HG02970 (cell line): Measurements from ENCODE around the gene GMPR.
"Not testable (repeated sequence)": the region's sequence is repeated elsewhere in the genome, so short reads cannot be mapped to it uniquely, and the experiment has no call there.

Experiments
- ATAC-seq: cut with Tn5 transposase; IDR thresholded peaks from one replicate; pipeline ENCODE4 v1.9.1; 2021; ENCODE audit warnings: mild to moderate bottlenecking, moderate library complexity, moderate number of reproducible peaks; ENCODE audit not compliant: unreplicated experiment, low FRiP score

GMPR gene

GRCh38 chr6:16244446-16244845 lies 6.1 kb downstream of the GMPR start:
- ATAC-seq: no peak

DNA sequence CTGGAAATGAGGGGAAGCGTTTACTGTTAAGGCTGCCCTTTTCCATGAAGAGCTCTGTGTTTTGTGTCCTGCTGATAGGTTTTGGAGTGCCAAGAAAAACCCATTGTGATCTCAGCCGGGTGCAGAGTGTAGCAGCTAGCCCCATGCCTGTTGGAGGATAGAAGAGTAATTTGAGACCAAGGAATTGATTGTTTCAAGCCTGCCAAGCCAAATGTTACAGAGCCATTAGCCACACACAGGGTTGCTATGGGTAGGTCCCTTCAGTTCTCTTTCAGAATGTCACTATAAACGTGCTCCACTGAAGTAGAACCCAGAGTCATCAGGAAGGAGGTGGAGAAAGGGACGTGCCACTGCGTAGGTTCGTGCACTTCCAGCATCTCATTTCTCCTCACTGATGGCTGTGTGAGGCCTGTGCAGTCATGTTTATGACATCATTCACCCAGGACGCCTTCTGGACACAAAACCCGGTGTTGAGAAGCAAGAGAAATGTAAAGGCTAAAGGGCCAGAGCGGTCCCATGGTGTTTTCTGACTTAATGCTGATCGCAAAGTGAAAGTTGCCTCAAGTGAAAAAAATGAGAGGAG lies 6.6 kb downstream of the GMPR start:
- ATAC-seq: no peak

DNA sequence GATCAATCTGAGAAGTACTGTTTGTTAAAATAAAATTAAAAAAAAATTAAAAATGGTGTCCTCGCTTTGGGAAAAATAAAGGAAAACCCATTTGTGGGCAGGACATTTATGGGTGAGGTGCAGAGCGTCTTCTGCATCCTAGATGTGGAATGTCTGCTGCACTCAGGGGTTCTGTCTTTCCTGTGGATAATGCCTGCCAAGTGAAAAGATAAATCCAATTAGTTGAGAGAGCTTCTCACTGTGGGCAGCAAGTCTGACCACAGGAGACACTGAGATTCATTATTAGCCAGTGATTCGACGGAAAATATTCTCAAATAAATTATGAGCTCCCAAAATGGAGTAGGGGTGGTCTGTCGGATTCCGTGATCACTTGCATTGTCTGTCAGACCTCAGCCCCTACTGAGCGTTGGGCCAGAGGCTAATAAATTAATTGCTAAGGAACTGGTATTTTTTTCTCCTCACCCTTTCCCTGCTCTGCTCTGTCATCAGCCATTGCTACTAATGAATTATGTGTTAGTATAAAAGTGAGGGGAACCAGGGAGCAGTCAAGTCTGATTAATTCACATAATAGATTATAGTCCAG lies 10.0 kb downstream of the GMPR start:
- ATAC-seq: no peak

DNA sequence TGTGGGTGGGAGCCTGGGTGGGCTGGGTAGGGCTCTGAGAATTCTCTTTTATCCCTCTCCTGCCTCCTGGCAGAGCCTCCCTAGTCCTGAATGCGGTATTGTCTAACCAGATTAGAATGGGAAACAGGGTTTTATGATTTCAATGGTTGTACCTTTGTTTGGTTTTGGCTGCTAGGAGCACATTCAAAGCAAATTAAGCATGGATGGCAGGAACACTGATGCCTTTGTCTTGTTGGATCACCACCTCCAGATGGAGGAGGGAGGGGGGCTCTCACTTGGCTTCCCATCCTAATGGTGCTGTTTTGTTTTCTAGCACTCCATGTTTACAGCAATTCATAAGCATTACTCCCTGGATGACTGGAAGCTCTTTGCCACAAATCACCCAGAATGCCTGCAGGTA lies 11.6 kb downstream of the GMPR start:
- no peak for ATAC-seq

DNA sequence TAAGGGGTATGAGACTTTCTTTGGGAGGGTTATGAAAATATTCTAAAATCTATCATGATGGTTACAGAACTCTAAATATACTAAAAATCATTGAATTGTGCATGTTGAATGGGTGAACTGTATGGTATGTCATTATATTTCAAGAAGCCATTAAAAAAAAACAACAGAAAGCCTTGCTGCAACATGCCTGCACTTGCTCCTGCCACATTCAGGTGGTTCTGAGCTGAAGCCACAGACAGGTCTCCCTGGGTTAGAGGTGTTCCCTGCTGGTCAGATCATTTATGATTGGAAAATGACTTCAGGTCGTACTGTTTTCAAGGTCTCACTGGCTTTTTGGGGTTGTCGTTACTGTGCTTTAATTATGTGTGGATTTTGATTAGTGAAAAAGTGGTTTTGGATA lies 13.3 kb downstream of the GMPR start:
- no peak for ATAC-seq

DNA sequence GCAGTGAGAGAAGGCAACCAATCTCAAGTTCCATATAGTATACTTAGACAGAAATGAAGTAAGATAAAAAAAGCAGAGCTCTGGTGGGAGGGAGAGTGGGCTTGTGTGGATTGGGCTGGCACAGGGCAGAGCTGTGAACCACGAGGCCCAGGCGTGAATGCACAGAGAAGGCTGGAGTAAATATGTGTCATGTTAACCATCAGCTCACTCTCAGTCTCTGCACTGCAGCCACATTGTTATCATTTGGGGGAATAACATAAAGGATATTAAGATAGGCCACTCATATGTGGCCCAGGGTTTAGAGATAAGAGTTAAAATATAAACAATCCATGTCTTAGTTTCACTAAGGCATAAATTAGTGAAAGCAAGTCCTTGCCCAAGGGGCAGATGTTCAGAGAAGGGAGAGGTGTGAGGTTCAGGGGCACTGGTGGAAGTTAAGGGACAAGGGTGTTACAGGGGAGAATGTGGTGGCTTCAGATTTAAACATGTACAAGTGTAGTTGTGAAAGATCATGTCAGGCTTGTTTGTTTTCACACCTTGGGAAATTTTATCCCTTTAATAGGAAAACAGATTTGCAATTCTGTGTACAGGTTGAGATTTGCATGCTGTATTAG lies 14.4 kb downstream of the GMPR start:
- ATAC-seq: no peak

DNA sequence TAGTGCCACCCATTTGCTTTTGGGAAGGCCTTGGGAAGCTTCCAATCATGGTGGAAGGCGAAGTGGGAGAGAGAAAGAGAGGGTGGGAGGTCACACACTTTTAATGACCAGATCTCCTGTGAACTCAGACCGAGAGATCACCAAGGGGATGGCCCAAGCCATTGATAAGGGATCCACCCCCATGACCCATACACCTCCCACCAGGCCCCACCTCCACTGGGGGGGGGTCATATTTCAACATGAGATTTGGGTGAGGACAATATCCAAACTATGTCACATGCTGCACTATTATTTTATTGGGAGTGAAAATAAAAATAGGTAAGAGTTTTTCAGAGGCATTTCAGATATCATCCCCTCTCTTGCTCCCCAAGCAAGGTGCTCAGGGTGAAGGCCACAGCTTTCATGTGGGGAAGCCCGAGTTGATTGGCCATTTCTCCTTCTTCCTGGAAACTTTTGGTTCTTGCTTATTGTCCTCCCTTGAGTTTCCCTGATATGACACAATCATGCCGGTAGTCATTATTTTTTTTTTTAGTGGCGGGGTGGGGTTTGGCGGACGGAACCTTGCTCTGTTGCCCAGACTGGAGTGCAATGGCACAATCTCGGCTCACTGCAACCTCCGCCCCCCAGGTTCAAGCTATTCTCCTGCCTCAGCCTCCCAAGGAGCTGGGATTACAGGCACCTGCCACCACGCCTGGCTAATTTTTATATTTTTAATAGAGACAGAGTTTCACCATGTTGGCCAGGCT lies 15.2 kb downstream of the GMPR start:
- no peak for ATAC-seq

GRCh38 chr6:16254535-16254934 lies 16.1 kb downstream of the GMPR start:
- ATAC-seq: no peak

- no peak for ATAC-seq
Observed at GRCh38 chr6:16256781-16257180, 18.4 kb downstream of the GMPR start.

GRCh38 chr6:16257999-16258708 lies 19.8 kb downstream of the GMPR start:
- ATAC-seq: no peak

GRCh38 chr6:16258709-16259075 lies 20.3 kb downstream of the GMPR start:
- ATAC-seq: no peak

GRCh38 chr6:16259604-16260003 lies 21.2 kb downstream of the GMPR start:
- not testable (repeated sequence) for ATAC-seq

DNA sequence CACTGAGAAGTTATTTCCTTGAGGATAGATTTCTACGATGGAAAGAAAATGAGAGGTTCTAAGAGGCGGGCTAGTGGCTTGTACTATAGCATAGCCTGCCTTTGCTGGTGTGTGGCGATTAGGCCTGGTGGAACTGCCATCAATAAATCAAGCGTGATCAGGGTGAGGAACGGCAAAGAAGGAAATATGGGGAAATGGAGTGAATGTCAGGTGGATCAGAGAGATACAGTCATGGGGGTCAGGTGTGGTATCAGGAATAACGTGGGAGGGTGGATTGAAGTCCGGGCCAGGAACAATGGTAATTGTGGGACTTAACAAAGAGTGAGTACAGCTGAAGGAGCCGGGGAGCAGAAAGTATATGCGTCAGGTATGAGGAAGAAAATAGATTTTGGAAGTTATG lies 22.2 kb downstream of the GMPR start:
- not testable (repeated sequence) for ATAC-seq

DNA sequence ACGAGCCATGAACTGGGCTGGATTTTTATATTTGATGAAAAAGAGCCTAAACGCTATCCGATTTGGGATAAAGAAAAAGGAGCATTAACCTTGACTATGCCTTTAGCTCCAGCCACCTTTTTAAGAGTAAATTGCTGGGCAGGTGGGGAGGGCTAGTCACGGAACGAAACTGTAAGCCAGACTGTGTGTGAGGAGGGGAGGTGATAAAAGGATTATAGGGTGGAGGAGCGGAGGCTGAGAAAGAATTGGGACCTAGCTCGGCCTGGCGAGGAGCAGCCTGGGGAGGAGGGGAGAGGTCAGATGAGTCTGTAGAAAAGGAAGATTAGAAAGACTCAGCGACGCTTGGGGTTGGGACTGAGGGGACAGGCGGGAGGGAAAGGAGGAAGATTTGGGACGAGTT lies 24.4 kb downstream of the GMPR start:
- ATAC-seq: not testable (repeated sequence)

GRCh38 chr6:16263464-16264099 lies 25.2 kb downstream of the GMPR start:
- not testable (repeated sequence) for ATAC-seq

- ATAC-seq: no peak
Observed at GRCh38 chr6:16264785-16265184, 26.4 kb downstream of the GMPR start.

DNA sequence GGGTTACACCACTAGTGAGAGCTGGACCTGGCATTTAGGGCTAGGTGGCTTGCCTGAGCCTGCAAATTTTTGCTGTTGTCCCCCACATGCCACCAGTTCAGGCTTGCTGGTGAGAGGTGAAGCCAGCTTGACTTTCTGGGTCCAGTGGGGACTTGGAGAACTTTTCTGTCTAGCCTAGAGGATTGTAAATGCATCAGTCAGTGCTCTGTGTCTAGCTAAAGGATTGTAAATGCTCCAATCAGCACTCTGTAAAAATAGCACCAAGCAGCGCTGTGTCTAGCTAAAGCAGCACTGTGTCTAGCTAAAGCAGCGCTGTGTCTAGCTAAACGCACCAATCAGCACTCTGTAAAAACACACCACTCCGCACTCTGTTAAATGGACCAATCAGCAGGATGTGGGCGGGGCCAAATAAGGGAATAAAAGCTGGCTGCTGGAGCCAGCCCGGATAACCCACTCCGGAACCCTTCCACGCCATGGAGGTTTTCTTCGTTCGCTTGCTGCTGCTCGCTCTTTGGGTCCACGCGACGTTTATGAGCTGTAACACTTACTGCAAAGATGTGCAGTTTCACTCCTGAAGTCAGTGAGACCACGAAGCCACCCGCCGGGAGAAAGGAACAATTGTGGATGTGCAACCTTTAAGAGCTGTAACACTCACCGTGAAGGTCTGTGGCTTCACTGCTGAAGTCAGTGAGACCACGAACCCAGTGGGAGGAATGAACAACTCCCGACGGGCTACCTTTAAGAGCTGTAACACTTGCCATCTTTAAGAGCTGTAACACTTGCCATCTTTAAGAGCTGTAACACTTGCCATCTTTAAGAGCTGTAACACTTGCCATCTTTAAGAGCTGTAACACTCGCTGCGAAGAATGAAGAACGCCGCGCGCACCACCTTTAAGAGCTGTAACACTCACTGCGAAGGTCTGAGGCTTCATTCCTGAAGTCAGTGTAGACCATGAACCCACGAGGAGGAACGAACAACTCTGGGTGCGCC lies 27.3 kb downstream of the GMPR start:
- ATAC-seq: no peak

- ATAC-seq: no peak
Observed at GRCh38 chr6:16267428-16268263, 29.3 kb downstream of the GMPR start.
